MM.1S (cell line): ENCODE measurements around the gene DVL1.

Experiments used
- EZH2 ChIP-seq: fragments of 300-600 bp; sonication (generic); optimal IDR thresholded peaks from 2 replicates; pipeline ENCODE3; 2017; ENCODE audit warnings: low read depth, mild to moderate bottlenecking, antibody characterized with exemption, low read length, mixed read lengths
- EZH2phosphoT487 ChIP-seq: fragments of 300-600 bp; sonication (generic); IDR thresholded peaks from 2 replicates; pipeline ENCODE4 v1.6.1; 2018; ENCODE audit warnings: antibody characterized with exemption, low read length
- TF ChIP-seq, protein P1 (sequence below): fragments of 300-600 bp; sonication (generic); IDR thresholded peaks from 2 replicates; pipeline ENCODE4 v1.5.1; 2016; ENCODE audit warnings: antibody characterized with exemption, low read length, mixed read lengths

- TF ChIP-seq, protein P1, sequence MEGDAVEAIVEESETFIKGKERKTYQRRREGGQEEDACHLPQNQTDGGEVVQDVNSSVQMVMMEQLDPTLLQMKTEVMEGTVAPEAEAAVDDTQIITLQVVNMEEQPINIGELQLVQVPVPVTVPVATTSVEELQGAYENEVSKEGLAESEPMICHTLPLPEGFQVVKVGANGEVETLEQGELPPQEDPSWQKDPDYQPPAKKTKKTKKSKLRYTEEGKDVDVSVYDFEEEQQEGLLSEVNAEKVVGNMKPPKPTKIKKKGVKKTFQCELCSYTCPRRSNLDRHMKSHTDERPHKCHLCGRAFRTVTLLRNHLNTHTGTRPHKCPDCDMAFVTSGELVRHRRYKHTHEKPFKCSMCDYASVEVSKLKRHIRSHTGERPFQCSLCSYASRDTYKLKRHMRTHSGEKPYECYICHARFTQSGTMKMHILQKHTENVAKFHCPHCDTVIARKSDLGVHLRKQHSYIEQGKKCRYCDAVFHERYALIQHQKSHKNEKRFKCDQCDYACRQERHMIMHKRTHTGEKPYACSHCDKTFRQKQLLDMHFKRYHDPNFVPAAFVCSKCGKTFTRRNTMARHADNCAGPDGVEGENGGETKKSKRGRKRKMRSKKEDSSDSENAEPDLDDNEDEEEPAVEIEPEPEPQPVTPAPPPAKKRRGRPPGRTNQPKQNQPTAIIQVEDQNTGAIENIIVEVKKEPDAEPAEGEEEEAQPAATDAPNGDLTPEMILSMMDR: no peak
- no peak for TF ChIP-seq EZH2phosphoT487
- TF ChIP-seq EZH2: no peak
Measured at GRCh38 chr1:1312450-1313314, 36.5 kb downstream of the DVL1 start.
